PC-3 (cell line): ENCODE results near the gene FAM228B. TPM values are rescaled to one million over a fixed set of nuclear protein-coding genes. Genes with fewer than 3 reads are reported as not detected.

Experiments used
- ATAC-seq: fragments of 200-7000 bp; cut with Tn5 transposase; 2 replicates; pipeline ENCODE4 v1.9.1; 2020; ENCODE audit warnings: mild to moderate bottlenecking, moderate library complexity
- BruUV-seq: library from RNA; stranded (reverse); fragments of 400-500 nt; replicated peaks from 2 replicates; lab custom pipeline; 2021; lab: Mats Ljungman, UMichigan
- CTCF ChIA-PET: fragments of 300-600 bp; sonication (Branson Sonifier 250); formaldehyde crosslinking; loops from one replicate; lab custom pipeline; 2022; ENCODE audit warnings: antibody characterized with exemption; lab: Charles Lee
- POLR2A ChIA-PET: fragments of 300-600 bp; sonication (Branson Sonifier 250); formaldehyde crosslinking; loops from one replicate; lab custom pipeline; 2022; ENCODE audit warnings: antibody characterized with exemption; ENCODE audit not compliant: unreplicated experiment; lab: Charles Lee
- DNase-seq: peaks from one replicate; pipeline ENCODE4 v3.0.0-alpha.2; 2015
- H2AFZ ChIP-seq: fragments of 300-600 bp; sonication (generic); 2 replicates; pipeline ENCODE4 v1.6.0; 2016; ENCODE audit warnings: antibody characterized with exemption, low read length
- H3F3A ChIP-seq: fragments of 300-600 bp; sonication (generic); one replicate; pipeline ENCODE4 v1.6.0; 2017; ENCODE audit warnings: antibody characterized with exemption, low read length, control low read depth, mild to moderate bottlenecking; ENCODE audit not compliant: unreplicated experiment
- H3K27ac ChIP-seq: fragments of 300-600 bp; sonication (generic); 2 replicates; pipeline ENCODE4 v1.5.1; 2016; ENCODE audit warnings: mild to moderate bottlenecking, low read length
- H3K27me3 ChIP-seq: fragments of 300-600 bp; sonication (generic); 2 replicates; pipeline ENCODE4 v1.6.1; 2016; ENCODE audit warnings: low read length, mixed read lengths
- H3K36me3 ChIP-seq: fragments of 300-600 bp; sonication (generic); 2 replicates; pipeline ENCODE4 v1.6.1; 2016; ENCODE audit warnings: low read depth, mixed run types, low read length, mixed read lengths
- H3K4me1 ChIP-seq: fragments of 300-600 bp; sonication (generic); 2 replicates; pipeline ENCODE4 v1.5.1; 2016; ENCODE audit warnings: low read length; ENCODE audit not compliant: insufficient read depth
- H3K4me2 ChIP-seq: fragments of 300-600 bp; sonication (generic); 2 replicates; pipeline ENCODE4 v1.6.0; 2016; ENCODE audit warnings: low read length
- H3K4me3 ChIP-seq: fragments of 300-600 bp; sonication (generic); 2 replicates; pipeline ENCODE4 v1.5.1; 2016; ENCODE audit warnings: mild to moderate bottlenecking, low read length, mixed read lengths
- H3K79me2 ChIP-seq: fragments of 300-600 bp; sonication (generic); 2 replicates; pipeline ENCODE4 v1.6.1; 2017; ENCODE audit warnings: low read length, mixed read lengths
- H3K9ac ChIP-seq: fragments of 300-600 bp; sonication (generic); 2 replicates; pipeline ENCODE4 v1.6.0; 2016; ENCODE audit warnings: mild to moderate bottlenecking, low read length
- H3K9me2 ChIP-seq: fragments of 300-600 bp; sonication (generic); replicated peaks from 2 replicates; pipeline ENCODE4 v1.6.1; 2016; ENCODE audit warnings: mixed run types, low read length, mixed read lengths
- H3K9me3 ChIP-seq: fragments of 300-600 bp; sonication (generic); 2 replicates; pipeline ENCODE4 v1.6.1; 2016; ENCODE audit warnings: low read length, mixed read lengths
- H4K20me1 ChIP-seq: fragments of 300-600 bp; sonication (generic); 2 replicates; pipeline ENCODE4 v1.6.1; 2016; ENCODE audit warnings: low read length, mixed read lengths
- CTCF ChIP-seq: fragments of 300-600 bp; sonication (generic); conservative IDR thresholded peaks from 2 replicates; pipeline ENCODE4 v1.5.1; 2017; ENCODE audit warnings: antibody characterized with exemption, low read depth, mild to moderate bottlenecking, low read length
- EZH2 ChIP-seq: fragments of 300-600 bp; sonication (generic); IDR thresholded peaks from one replicate; pipeline ENCODE4 v1.6.1; 2017; ENCODE audit warnings: antibody characterized with exemption, mild to moderate bottlenecking, low read length; ENCODE audit not compliant: unreplicated experiment
- EZH2phosphoT487 ChIP-seq: fragments of 300-600 bp; sonication (generic); IDR thresholded peaks from 2 replicates; pipeline ENCODE4 v1.6.1; 2018; ENCODE audit warnings: mild to moderate bottlenecking, antibody characterized with exemption, low read length, borderline replicate concordance
- intact Hi-C: fragments of 100-400 bp; cut with micrococcal nuclease; formaldehyde crosslinking; loops from 2 replicates; pipeline ENCODE4 v1.9.0; 2023
- total RNA-seq: library from RNA; depleted of rRNA; stranded (reverse); fragments of >200 nt; gene quantifications from 2 replicates; pipeline ENCODE4 v1.2.3, GENCODE V29; 2014

The FAM228B gene
- total RNA-seq, 1 experiment from 2014 or later = 4.5 TPM

DNA sequence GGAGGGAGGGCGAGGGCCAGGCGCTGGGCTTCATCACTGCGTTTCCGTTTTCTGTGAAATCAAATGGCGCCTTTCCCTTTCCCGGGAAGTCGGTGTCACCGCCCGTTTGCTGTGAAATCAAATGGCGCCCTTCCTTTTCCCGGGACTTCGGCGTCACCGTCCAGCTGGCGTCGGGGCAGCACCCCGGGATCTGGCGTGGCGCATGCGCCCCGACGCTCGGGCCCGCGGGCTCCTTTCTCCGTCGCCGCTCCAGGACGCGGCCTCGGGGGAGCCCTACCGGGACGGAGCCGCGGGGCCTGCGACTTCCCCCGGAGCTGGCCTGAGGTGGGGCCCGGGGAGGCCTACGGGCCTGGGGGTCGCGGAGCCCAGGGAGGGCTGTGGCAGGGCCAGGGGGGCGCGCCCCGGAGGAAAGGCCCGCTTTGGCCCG, 51.6 kb downstream of the FAM228B start, which contains the start of gene FAM228A:
FAM228A (plus strand) TSS at position 203 of the 427 bp plus-strand sequence. CDS start 428 bp downstream, outside the sequence.
- no peaks in the 10 kb centered on the region for H3K9me2 ChIP-seq
- H3K36me3 ChIP-seq = no peaks in the 10 kb centered on the region
- CTCF ChIA-PET = no interaction called here
- no peak within 1 kb of the TSS for H3K9ac ChIP-seq
- no peaks in the 10 kb centered on the region for H3K27me3 ChIP-seq
- no peak within 1 kb of the TSS for H2AFZ ChIP-seq
- H3K9me3 ChIP-seq = no peaks in the 10 kb centered on the region
- no peak within 1 kb of the TSS for H3K4me2 ChIP-seq
- no peak for TF ChIP-seq EZH2phosphoT487
- ATAC-seq (no peak), DNase-seq (no peak)
- H4K20me1 ChIP-seq = no peaks in the 10 kb centered on the region
- no peaks in the 10 kb centered on the region for H3K4me1 ChIP-seq
- H3F3A ChIP-seq = no peaks in the 10 kb centered on the region
- intact Hi-C loops = no loop called here
- no peaks in the 10 kb centered on the region for H3K79me2 ChIP-seq
- H3K27ac ChIP-seq = no peak within 1 kb of the TSS
- no TSS peak for BruUV-seq
- H3K4me3 ChIP-seq = no peak within 1 kb of the TSS
- POLR2A ChIA-PET = no interaction called here

- ChIA-PET CTCF (no interaction called here), POLR2A (no interaction called here)
- DNase-seq = no peak
- no peaks in the 10 kb centered on the region for H3K79me2 ChIP-seq
- BruUV-seq = no TSS peak
- no peaks in the 10 kb centered on the region for H3K4me1 ChIP-seq
- no peak overlapping the region for H3K27ac ChIP-seq
- ATAC-seq = no peak
- H3K4me2 ChIP-seq = no peak overlapping the region
- H3K9me3 ChIP-seq = no peaks in the 10 kb centered on the region
- no peaks in the 10 kb centered on the region for H3K9me2 ChIP-seq
- no peaks in the 10 kb centered on the region for H3F3A ChIP-seq
- no peaks in the 10 kb centered on the region for H3K36me3 ChIP-seq
- H4K20me1 ChIP-seq = no peaks in the 10 kb centered on the region
- no peak overlapping the region for H3K9ac ChIP-seq
- no peak overlapping the region for H3K4me3 ChIP-seq
- no peak overlapping the region for H2AFZ ChIP-seq
- TF ChIP-seq CTCF (no peak), EZH2phosphoT487 (no peak), EZH2 (no peak)
- H3K27me3 ChIP-seq = no peaks in the 10 kb centered on the region
- intact Hi-C loops = no loop called here
These were observed 52.4 kb downstream of the FAM228B start for GRCh38 chr2:24175631-24176187.

DNA sequence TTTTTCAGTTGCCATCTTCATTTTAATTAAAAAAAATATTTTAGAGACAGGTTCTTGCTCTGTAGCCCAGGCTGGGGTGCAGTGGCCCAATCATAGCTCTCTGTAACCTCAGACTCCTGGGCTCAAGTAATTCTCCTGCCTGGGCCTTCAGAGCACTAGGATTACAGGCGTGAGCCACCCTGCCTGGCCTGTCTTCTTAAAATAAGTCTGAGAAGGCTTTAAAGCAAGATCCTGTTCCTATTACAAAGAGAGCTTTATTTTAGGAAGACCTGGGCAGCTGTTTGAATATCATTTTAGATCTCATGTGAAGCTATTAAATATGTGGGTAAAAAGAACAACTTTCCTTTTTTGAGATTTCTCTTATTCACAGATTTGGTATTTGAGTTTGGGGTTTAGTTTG, 53.1 kb downstream of the FAM228B start:
- H3F3A ChIP-seq = no peaks in the 10 kb centered on the region
- ChIA-PET POLR2A (no interaction called here), CTCF (interaction anchor here (0.8 kb wide), 1 partner anchor 88 kb away, joined by 3 read pairs; no protein-coding TSS in a partner anchor)
- H2AFZ ChIP-seq = no peak overlapping the region
- no peaks in the 10 kb centered on the region for H3K79me2 ChIP-seq
- no peaks in the 10 kb centered on the region for H3K27me3 ChIP-seq
- ATAC-seq = no peak
- H3K9me2 ChIP-seq = no peaks in the 10 kb centered on the region
- H3K36me3 ChIP-seq = no peaks in the 10 kb centered on the region
- TF ChIP-seq EZH2phosphoT487 = no peak
- no peak for TF ChIP-seq EZH2
- no TSS peak for BruUV-seq
- no peak overlapping the region for H3K4me3 ChIP-seq
- H3K9me3 ChIP-seq = no peaks in the 10 kb centered on the region
- H3K4me2 ChIP-seq = no peak overlapping the region
- no peak overlapping the region for H3K9ac ChIP-seq
- no peak for DNase-seq
- no peaks in the 10 kb centered on the region for H3K4me1 ChIP-seq
- no peak overlapping the region for H3K27ac ChIP-seq
- intact Hi-C loops = no loop called here
- H4K20me1 ChIP-seq = no peaks in the 10 kb centered on the region
